Measurements from ENCODE around the gene PHF2. TPM values are rescaled to one million over a fixed set of nuclear protein-coding genes. Genes with fewer than 3 reads are reported as not detected.

The PHF2 gene
- total RNA-seq, 4 donors from 2014 or later, result 32.8 to 50.1 (median 33.0) TPM

DNA sequence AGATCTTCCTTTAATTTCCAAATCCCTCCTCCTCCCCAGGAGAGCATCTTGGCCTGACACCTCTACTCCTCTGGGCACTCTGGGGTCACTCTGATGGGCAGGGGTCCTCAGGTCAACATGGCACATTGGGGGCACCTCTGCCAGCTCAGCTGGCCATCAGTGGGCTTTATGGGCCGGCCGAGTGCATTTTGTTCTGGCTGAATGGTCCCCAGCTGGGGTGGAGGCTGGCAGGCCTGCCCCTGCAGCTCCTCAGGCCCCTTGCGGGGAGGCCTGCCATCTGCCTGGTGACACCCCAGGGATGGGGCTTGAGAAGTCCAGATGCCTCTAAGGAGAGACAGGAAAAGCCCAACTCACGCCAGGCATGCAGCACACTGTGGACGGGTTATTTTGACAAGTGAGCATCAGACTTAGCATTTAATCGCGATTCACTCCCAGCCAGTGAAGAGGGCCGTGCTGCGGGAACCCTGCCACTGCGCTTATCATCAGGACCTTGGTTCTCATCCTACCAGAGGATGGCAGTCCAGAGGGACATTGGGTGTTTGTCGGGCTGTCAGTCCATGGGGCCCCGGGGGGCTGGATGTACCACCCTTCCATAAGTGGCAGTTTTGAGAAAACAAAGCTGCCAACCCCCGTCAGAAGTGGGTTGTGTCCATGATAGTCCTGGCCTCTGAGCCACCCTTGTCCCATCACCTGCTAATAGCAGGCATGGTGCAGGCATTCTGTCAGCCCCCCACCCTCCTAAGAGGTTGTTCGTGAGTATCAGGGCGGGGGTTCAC is 21.7 kb downstream of the PHF2 start:
- intact Hi-C loops (cut with DNase I), result no loop called here
- H3K4me3 ChIP-seq (replicated peaks in 1 of 3), result no peak overlapping the region
- 79 to 82% methylated on average over 3 to 14 of the region's 15 CpGs for whole genome bisulfite sequencing, 2 donors
- H3K36me3 ChIP-seq, result no peaks in the 10 kb centered on the region
- no peak for TF ChIP-seq POLR2A (IDR thresholded peaks at IDR 0.05)
- TF ChIP-seq, protein P1, sequence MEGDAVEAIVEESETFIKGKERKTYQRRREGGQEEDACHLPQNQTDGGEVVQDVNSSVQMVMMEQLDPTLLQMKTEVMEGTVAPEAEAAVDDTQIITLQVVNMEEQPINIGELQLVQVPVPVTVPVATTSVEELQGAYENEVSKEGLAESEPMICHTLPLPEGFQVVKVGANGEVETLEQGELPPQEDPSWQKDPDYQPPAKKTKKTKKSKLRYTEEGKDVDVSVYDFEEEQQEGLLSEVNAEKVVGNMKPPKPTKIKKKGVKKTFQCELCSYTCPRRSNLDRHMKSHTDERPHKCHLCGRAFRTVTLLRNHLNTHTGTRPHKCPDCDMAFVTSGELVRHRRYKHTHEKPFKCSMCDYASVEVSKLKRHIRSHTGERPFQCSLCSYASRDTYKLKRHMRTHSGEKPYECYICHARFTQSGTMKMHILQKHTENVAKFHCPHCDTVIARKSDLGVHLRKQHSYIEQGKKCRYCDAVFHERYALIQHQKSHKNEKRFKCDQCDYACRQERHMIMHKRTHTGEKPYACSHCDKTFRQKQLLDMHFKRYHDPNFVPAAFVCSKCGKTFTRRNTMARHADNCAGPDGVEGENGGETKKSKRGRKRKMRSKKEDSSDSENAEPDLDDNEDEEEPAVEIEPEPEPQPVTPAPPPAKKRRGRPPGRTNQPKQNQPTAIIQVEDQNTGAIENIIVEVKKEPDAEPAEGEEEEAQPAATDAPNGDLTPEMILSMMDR (IDR thresholded peaks at IDR 0.05), result no peak
- DNase-seq, result no peak
- H3K9me3 ChIP-seq, result no peaks in the 10 kb centered on the region
- H3K27ac ChIP-seq, result no peak overlapping the region
- no peaks in the 10 kb centered on the region for H3K27me3 ChIP-seq
- H3K4me1 ChIP-seq, result peaks cover 17 to 49% of the 10 kb centered on the region in 2 donors

GRCh38 chr9:93598647-93599241 is 22.4 kb downstream of the PHF2 start:
- peaks cover 16 to 42% of the 10 kb centered on the region in 2 donors for H3K4me1 ChIP-seq
- no peak for DNase-seq
- H3K27ac ChIP-seq, result no peak overlapping the region
- H3K27me3 ChIP-seq, result no peaks in the 10 kb centered on the region
- intact Hi-C loops (cut with DNase I), result no loop called here
- H3K36me3 ChIP-seq, result no peaks in the 10 kb centered on the region
- no peaks in the 10 kb centered on the region for H3K9me3 ChIP-seq
- no peak overlapping the region for H3K4me3 ChIP-seq (replicated peaks in 1 of 3)
- TF ChIP-seq, protein P1 (IDR thresholded peaks at IDR 0.05), result no peak
- no peak for TF ChIP-seq POLR2A (IDR thresholded peaks at IDR 0.05)
- 77 to 79% methylated on average over 11 of the region's 11 CpGs for WGBS, 2 donors

DNA sequence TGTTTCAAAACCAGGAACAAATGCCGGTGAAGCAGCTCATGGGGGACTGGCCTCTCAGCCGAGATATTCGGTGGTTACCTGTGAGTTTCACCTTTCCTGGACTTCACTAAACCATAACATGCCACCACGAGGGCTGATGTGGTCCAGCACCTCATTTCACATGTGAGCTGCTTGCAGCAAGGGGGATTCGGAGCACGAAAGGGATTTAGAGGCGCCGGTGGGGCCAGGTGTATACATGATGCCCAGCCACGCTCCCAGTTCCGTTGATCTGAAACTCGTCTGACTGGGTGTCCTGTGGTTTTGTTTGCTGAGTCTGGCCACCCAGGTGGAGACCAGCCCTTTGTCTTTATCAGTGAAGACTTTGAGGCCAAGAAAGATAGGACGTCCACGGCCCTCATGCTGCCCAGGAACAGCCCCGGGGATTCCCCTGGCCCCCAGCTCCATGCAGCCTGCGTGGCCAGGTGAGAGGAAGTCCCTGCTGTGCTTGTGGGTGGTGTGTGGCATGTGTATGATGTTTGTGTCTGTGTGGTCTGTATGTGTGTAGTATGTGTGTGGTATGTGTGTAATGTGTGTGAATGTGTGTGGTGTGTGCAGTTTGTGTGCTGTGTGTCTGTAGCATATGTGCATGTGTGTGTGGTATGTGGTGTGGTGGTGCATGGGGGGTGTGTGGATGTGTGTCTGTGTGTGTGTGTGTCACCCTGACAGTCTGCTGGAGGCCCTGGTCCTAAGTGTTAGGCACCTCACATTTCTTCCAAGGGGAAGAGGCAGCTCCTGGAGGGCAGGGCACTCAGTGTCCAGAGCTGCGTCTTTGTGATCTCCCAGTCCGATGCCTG is 23.4 kb downstream of the PHF2 start:
- TF ChIP-seq, protein P1 (IDR thresholded peaks at IDR 0.05), result no peak
- TF ChIP-seq POLR2A (IDR thresholded peaks at IDR 0.05), result no peak
- intact Hi-C loops (cut with DNase I), result no loop called here
- no peak overlapping the region for H3K27ac ChIP-seq
- no peak overlapping the region for H3K4me3 ChIP-seq (replicated peaks in 1 of 3)
- no peaks in the 10 kb centered on the region for H3K36me3 ChIP-seq
- H3K9me3 ChIP-seq, result no peaks in the 10 kb centered on the region
- 76 to 79% methylated on average over 16 to 17 of the region's 17 CpGs for WGBS, 2 donors
- H3K27me3 ChIP-seq, result no peaks in the 10 kb centered on the region
- DNase-seq, result no peak
- H3K4me1 ChIP-seq, result peaks cover 6 to 32% of the 10 kb centered on the region in 2 donors

DNA sequence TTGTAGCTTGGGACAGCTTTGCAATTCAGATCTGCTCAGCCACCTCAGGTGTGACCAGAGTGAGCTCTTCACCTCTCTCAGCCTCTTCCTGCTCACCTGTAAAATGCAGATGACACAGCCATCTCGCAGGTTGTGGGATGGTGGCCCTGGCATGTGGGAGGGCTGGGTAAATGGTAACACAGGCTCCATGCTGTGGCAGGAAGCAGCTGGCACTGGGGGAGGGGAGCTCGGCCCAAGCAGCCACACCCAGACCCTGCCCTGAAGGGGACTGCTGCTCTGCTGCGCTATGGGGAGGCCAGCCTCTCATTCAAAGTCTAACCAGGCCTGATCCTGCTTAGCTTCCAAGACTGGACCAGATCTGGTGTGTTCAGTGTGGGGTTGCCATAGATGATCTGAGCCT is 24.1 kb downstream of the PHF2 start:
- TF ChIP-seq, protein P1 (IDR thresholded peaks at IDR 0.05), result no peak
- no peak for TF ChIP-seq POLR2A (IDR thresholded peaks at IDR 0.05)
- intact Hi-C loops (cut with DNase I), result no loop called here
- 58 to 75% methylated on average over 2 to 3 of the region's 3 CpGs for WGBS, 2 donors
- no peaks in the 10 kb centered on the region for H3K27me3 ChIP-seq
- no peak overlapping the region for H3K4me3 ChIP-seq (replicated peaks in 1 of 3)
- H3K9me3 ChIP-seq, result no peaks in the 10 kb centered on the region
- H3K4me1 ChIP-seq, result peaks cover 6 to 32% of the 10 kb centered on the region in 2 donors
- no peaks in the 10 kb centered on the region for H3K36me3 ChIP-seq
- no peak for DNase-seq
- H3K27ac ChIP-seq, result no peak overlapping the region

Data from thyroid gland (tissue), 4 donors.